Tongue (tissue), 2 donors: Measurements from ENCODE around the gene CERS4. TPM values are rescaled to one million over a fixed set of nuclear protein-coding genes. Genes with fewer than 3 reads are reported as not detected.
A peak's percentile ranks its signal among the peaks of the same experiment; 100 is the strongest.
"Not testable (repeated sequence)": the region's sequence is repeated elsewhere in the genome, so short reads cannot be mapped to it uniquely, and the experiment has no call there.

Source experiments
- DNase-seq: peaks from one replicate; pipeline ENCODE4 v3.0.0-alpha.2; 2015
- total RNA-seq: library from RNA; depleted of rRNA; stranded (reverse); fragments of >200 nt; gene quantifications from one replicate; pipeline ENCODE4 v1.2.3, GENCODE V29; 2014

CERS4 gene
- total RNA-seq, 1 donor from 2014 or later = 41.0 TPM

DNA sequence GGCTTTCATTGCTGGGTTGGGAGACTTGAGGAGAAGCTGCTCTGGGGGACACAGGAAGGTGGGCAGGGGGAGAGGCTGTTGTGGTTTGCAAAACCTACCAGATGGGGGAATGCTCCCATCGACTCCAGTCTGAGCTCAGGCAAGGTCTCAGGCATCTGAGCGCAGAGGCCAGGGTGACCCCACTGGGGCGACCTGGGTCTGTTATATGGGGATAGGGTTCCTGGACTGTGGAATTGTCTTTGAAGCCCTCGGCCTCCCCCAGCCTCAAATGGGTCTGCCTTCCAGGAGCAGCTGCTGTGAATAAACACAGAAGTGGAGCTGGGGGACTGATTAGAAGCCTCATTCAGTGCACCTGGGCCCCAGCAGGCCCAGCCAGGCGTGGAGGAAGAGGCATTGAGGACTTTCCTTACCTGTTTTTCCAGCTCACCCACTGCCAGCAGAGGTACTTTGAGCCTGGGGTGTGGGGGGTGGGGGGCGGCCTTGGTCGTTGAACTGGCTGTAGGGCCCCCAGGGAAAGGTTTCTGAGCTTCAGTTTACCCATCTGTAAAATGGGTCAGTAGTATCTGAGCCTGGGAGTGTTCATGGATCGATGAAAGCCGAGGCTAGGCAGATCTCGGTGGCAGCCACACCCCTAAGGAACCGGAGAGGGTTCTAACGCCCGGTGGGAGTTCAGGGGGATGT, 1.4 kb downstream of the CERS4 start:
- no peak for DNase-seq

- DNase-seq = no peak
Measured at GRCh38 chr19:8212212-8212611, 3.0 kb downstream of the CERS4 start.

DNA sequence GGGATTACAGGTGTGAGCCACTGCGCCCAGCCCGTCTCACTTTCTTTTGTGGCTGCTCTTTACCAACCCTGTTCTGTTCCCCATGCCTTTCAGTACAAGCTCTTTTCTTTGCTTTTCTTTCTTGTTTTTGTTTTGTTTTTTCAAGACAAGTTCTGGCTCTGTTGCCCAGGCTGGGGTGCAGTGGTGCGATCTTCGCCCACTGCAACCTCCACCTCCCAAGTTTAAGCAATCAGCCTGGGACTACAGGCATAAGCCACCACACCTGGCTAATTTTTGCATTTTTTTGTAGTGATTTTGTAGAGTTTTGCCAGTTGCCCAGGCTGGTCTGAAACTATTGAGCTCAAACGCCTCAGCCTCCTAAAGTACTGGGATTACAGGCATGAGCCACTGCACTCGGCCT, 3.7 kb downstream of the CERS4 start:
- no peak for DNase-seq

DNA sequence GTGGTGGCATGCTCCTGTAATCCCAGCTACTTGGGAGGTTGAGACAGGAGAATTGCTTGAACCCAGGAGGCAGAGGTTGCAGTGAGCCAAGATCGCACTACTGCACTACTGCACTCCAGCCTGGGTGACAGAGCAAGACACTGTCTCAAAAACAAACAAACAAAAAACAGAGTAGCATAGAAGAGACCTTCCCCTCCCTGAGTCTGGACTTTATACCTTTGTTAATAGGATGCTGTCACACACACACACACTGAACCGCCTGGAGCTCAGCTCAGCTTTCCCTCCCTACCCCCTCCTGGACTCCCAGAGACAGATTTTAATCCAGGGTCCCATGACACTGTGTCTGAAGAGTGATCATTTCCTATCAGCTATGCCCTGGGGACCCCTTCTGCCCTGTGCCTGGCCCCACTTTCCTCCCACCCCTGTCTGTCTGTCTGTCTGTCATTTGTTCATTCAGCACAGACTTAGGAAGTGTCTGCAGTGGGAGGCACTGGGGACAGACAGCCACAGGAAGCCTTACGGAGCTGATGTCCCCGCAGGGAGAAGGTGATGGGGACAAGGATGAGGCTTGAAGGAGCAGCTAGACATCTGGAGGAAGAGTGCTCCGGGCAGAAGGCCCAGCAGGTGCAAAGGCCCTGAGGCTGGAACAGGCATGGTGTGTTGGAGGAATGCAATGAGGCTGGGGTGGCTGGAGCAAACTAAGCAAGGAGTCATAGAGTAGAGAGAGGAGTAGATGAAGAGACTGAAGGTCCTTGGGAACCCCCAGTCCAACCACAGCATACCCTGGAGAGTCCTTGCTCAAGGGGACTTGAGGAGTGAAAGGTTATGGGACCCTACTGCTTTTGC, 4.9 kb downstream of the CERS4 start:
- DNase-seq = no peak

DNA sequence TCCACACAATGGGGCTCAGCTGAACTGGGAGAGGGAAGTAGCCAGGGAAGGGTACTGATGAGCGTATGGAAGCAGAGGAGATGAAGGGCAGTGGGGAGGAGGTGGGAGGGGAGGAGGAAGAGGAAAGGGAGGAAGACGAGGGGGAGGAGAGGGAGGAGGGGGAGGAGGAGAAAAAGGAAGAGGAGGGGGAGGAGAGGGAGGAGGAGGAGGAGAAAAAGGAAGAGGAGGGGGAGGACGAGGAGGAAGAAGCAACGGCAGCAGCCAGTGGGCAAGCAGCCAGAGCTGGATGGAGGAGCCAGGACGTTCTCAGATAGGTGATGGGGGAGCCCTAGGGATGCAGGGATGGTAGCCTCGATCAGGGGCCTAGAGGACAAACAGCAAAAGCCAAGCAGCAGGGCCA, 5.6 kb downstream of the CERS4 start:
- no peak for DNase-seq

DNA sequence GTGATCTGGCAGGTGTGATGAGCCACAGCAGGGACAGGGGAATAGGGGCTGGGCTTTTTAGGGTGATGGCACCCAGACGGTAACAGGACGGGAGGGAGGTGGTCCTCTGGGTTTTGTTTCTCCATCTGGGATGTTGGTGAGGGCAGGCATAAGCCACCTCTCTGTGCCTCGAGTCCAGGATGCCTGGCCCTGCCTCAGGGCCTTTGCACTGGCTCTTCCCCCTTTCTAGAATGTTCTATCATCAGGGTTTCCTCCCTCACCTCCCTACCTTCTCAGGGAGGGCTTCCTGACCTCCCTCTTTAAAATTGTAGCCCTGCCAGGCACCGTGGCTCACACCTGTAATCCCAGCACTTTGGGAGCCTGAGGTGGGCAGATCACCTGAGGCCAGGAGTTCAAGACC, 6.6 kb downstream of the CERS4 start:
- no peak for DNase-seq

DNA sequence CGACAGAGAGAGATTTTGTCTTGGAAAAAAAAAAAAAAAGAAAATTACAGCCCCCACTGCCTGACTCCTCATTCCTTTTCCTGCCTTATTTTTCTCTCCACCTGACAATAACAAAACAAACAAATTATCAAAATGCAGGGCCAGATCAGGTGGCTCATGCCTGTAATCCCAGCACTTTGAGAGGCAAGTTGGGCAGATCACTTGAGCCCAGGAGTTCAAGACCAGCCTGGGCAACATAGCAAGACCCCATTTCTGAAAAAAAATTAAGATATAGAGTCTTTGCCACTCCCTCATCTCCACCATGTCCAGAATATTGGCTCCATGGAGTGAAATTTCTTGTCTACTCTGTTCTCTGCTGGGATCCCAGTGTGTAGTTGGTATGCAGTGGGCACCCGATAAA, 7.2 kb downstream of the CERS4 start:
- no peak for DNase-seq

GRCh38 chr19:8218127-8218526, 9.0 kb downstream of the CERS4 start:
- not testable (repeated sequence) for DNase-seq

GRCh38 chr19:8220481-8220880, 11.3 kb downstream of the CERS4 start:
- DNase-seq = no peak

GRCh38 chr19:8221161-8221560, 12.0 kb downstream of the CERS4 start:
- DNase-seq = no peak

GRCh38 chr19:8223442-8223841, 14.3 kb downstream of the CERS4 start:
- not testable (repeated sequence) for DNase-seq

- peak; percentile 20 for DNase-seq
Measured at GRCh38 chr19:8224394-8225145, 15.4 kb downstream of the CERS4 start.

DNA sequence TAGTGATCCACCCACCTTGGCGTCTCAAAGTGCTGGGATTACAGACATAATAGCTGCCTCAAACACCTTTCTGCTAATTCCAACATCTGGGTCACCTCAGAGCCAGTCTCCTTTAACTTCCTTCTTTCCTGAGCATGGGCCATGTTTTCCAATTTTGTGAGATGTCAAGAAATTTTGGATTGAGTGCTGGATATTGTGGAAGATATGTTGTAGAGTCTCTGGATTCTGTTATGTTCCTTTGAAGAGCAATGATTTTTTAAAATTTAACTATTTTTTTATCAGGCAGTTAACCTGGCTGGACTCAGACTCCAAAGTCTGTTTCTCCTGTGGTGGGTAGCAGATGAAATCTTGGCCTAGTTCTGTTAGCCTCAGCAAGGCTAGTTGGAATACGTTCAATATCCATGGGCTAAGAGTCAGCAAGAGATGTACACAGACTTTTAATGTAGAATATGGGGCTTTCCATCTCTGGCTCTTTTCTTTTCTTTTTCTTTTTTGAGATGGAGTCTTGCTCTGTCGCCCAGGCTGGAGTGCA, 22.0 kb downstream of the CERS4 start:
- no peak for DNase-seq

- no peak for DNase-seq
Measured at GRCh38 chr19:8233370-8233769, 24.2 kb downstream of the CERS4 start.

DNA sequence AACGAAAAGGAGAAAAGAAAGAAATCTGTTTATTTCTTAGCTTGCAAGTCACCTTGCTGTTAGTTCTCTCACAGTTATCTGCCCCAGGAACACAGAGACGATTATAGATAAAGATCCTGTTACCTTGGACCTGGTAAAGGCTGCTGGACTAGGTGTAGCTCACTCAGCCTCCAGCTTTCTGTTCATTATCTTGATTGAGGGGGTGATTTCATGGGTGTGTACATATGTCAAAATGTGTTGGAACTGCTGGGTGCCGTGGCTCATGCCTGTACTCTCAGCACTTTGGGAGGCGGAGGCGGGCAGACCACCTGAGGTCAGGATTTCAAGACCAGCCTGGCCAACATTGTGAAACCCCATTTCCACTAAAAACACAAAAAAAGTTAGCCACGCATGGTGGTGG, 27.9 kb downstream of the CERS4 start:
- no peak for DNase-seq

DNA sequence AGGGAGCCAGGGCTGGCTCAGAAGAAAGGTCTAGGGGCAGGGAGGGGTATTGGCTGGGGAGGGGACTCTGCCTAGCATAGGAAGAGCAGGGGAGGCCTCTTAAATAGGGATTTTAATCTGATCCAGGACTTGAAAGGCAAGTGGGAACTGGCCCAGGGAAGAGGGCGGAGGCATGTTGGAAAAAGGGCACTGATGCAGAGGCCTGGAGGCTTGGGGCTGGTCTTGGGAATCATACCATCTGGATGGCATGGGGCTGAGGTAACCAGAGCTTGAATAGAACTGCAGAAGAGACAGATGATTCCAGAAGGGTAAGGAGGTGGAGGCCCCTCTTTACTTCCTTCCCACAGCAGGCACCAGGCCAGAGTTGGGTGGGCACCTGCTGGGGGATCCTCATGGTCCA, 29.1 kb downstream of the CERS4 start:
- peak; percentile 58 for DNase-seq

GRCh38 chr19:8239528-8240273, 30.5 kb downstream of the CERS4 start:
- no peak for DNase-seq

- peak; percentile 89 for DNase-seq
Measured at GRCh38 chr19:8240274-8241229, 31.4 kb downstream of the CERS4 start.

GRCh38 chr19:8241646-8242045, 32.5 kb downstream of the CERS4 start:
- DNase-seq = no peak

DNA sequence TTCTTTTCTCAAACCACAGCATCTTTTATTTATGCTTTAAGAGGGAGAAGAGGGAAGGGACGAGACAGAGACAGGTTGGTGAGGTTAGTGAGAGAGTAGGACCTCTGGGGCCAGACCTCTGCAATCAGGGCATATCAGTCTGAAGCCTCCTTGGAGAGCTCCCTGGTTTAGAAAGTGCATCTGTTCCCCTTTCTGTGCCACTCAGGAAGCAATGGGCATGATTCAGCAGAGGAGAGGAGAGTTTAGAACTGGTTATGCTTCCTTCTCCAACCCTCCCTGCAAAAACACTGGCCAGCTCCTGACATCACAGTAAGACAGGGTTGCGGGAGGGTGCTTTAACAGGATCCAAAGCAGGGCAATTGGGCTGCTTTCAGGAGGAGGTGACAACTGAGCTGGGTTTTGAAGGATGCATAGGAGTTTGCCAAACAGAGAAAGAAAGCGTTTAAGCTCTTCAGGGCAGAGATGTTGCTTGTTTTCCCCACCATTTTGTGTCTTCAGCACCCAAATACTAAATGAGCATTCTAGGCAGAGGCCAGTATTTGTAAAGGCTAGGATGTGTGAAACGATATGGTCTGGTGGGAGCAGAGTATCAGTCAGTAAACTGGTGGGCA, 33.1 kb downstream of the CERS4 start:
- DNase-seq = no peak
